ENCODE results near the gene DCUN1D2.
"Not testable (repeated sequence)": the region's sequence is repeated elsewhere in the genome, so short reads cannot be mapped to it uniquely, and the experiment has no call there.

The DCUN1D2 gene

DNA sequence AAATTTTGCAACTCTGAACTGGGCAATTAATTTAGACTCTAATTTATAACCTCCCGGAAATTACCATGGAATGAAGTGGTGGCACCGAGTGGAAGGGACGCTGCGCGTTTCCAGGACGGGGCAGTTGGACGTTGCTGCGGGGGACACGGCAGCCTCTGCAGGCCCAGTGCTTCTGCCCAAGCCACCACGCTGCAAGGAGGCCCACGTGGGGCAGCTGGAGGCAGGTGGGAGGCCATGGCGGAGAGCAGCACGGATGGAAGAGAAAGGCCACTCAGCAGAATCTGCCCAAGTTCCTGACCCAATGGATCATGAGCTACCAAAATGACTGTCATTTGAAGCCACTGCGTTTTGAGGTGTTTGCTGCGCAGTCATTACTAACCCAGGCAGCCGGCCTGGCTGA lies 26.0 kb downstream of the DCUN1D2 start:
- DNase-seq: no peak

DNA sequence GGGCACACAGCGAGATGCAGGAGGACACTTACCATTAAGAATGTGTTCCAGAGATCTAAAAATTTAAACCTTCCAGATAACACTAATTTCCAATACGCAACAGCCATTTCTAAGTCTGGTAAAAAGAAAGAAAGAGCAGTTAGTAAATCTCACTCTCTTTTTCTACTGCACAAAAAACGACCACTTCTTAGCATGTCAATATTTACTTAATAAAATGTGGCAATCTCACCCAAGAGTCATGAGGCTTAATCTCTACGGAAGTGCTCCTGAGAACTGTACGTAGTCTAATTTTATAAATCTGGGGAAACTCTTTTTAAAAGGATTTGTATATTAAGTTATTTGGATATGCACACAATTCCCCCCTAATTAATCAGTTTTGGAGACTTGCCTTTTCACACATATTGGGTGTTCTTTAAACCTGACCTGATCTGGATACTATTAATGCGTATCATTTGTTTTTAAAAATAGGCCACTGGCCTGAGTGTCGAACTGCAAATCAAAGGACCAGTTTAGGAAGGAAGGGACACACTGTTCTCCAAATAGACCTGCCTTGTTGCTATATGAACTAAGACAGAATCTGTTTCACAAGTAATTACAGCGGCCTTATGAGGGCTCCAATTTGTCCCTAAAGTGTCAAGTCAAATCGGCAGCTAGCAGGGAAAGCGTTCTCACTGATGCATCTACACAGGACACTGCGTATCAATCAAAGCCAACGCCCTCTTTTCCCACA lies 29.3 kb downstream of the DCUN1D2 start:
- no peak for DNase-seq

DNA sequence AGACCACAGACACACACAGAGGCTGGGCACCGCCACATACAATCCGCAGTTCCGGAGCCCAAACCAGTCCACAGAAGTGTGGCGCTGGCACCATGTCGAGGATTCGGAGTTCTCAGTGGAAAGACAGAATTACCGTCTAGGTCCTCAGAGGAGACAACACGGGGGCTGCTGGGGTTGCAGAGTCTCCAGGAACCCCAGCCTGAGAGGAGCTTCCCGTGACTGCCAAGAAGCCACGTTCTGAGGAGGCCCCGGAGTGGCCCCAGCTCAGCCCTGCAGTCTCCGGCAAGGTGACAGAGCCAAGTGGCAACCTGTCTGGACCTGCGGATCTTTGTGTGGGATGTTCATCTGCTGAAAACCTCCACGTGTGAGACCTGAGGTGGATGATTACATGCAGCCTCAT lies 29.9 kb downstream of the DCUN1D2 start:
- no peak for DNase-seq

DNA sequence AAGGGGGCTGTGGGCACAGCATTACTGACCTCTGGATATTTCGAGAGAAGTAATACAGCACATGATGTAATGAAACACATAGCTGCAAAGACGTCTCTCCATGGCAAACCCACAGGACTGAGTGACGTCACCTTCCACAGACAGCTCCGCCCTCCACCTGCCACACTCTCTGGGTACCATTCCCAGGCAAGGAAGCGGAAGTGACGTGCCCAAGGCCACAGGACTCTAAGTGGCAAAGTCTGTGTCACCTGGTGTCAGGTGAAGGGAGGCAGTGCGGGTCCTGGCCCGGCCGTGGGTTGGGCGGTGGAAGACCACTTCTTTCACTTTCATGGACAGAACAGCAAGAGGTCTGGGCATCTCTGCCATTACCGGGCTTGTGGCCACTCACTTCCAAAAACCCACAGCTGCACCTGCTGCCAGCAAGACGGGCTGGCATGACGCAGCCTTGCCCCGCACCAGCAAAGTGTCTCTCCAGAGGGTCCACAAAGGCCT lies 30.4 kb downstream of the DCUN1D2 start:
- no peak for DNase-seq

DNA sequence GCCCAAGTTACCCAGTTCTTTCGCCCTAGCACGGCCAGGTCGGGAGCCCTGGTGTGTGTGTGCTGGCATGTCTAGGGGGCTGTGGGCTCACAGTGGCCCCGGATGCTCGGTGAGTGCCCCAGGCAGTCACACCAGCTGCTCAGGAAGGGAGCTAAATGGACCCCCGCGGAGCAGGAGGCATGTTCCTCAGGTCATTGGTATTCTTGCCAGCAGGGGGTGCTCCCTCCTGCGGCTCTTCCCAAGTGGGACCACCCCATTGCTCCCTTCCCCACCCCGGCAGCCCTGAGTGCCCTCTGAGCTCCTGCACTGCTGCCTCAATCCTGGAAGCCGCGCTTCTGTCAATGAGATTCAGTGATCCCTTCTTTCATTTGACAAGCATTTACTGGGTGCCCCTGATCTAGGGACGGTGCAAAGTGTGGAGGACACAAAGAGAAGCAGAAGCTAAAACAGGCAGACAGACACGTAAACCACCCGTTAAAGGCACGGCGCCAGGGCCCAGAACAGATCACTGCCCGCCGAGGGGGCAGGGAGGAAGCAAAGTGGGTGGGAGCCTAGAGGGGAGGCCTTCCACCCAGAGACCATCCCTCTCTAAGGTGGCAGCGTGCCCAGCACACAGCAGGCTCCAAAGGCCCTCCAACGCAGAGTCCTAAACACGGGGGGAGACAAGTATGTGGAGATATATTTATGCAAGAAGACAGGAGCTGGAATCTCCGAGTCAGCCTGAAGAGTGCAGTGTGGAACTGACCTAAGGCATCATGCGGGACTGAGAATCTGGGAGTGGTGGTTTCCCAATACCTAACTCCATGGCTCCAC lies 32.1 kb downstream of the DCUN1D2 start:
- no peak for DNase-seq

DNA sequence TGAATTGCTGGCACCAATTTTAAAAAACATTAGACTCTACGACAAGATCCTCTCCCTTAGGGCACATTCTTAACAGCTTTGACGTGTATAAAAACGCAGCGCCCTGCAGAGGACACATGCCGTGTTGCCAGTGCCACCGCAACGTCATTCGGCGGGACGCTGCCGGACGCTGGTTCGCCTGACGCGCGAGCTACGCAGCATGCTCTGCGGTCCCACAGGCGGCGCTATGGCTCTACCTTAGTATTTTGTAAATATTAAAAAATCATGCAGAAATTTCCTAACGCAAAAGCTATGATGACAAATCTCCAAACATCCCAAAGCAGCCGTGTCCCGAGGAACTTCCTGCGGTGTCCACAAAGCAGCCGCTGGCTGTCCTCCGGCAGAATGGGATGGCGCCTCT lies 33.0 kb downstream of the DCUN1D2 start:
- DNase-seq: no peak

DNA sequence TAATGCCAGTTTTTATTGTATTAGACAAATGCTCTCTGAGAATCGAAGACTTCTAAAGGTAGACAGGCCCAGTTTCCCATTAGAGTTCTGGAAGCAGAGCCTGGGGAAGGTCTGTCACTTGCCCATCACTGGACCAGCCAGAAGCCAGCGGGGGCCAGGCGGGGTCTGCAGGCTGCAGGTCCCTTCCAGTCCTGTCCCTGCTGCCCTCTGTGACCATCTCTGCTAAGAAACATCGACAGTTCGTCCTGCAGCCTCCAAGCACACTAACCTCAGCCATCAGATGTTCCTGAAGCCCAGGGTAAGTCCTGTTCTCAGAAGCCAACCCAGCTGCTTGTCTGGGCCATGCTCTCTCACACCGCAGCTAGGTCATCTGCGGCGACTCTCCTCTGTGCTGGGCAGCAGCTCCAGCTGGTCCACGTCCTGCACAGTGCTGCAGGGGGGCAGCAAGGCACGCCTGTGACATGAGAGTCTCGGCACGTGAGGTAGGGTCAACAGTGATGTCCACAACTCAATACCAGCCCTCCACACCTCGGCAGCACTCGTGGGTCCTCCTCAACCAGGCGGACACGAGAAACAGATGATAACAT lies 34.3 kb downstream of the DCUN1D2 start:
- DNase-seq: no peak

DNA sequence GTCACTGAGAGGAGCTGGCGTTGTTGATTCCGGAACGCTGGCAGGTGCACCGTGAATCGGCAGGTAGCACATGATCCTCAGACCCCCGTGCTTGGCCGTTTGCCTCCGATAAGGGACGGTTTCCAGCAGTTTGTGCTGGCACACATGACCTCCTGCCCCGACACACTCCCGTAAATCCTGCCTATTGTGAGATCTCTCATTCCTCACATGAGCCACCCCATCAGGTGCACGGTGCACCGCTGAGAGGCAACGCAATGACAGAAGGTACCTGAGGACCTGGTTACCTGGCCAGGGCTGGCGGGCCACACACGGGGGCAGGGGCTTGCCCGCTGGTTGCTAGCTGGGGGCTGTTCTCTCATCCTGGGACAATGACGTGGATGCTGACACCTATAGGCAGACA lies 35.1 kb downstream of the DCUN1D2 start:
- no peak for DNase-seq

DNA sequence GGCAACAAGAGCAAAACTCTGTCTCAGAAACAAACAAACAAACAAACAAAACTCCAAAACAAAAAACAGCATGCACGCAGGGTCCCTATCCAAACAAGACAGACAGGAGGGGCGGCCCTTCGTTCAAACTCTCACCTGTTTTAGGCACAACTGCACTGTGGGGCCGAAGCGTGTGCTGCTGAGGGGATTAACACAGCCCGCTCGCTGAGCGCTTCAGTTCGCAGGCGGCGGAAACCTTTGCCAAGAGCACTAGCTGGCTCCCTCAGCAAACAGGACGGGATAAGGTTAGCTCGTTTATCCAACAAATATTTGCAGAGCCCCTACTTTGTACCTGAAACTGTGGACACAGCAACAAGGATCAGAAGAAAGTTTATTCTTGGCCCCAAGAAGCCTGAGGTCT lies 35.6 kb downstream of the DCUN1D2 start:
- no peak for DNase-seq

DNA sequence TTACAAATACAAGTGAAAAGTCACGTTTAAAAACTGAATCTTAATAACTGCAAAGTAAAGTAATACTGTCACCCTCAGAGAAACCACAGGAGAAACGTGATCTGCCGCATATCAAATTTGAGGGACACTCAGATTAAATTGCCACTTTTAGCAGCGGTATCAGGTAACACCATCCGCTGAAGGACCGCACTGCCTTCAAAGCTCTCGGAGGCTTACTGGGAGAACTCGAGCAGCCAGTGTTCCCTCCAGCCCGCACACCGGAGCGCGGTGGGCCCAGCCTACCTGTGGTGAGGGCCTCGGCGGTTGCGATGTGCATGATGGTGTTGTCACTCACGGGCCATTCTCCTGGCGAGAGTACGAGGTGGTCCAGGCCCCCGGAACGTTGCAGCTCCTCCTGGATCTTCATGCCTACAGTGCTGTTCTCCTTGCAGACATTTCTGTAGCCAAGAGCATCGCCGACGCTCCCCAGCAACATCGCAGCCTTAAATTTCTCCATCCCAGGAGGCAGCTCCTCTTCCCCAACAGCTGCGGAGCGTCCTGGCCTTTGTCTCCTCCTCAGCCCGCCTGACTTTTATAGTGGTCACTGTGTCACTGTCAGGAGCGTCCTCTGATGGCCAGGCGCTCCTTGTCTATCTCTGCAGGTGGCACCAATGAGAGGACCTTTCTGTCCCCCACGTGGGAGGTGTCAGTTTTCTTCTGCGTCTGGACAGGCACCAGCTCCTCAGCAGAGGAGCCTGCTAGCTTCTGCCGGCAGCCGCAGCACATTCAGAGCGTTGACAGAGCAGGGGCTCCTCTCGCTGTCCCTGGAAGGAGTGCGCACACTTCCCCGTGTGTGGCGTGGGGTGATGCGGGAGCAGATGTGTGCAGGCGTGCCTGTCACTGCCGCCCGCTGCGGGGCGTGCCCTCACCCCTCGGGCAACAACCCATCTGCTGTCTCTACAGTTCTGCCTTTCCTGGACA lies 37.3 kb downstream of the DCUN1D2 start, which contains the start of gene ADPRHL1:
Gene ADPRHL1, minus strand, starts transcription at position 547 of the 960 bp plus-strand sequence. Its CDS starts 51 bp downstream, at position 496.
- DNase-seq: no peak

DNA sequence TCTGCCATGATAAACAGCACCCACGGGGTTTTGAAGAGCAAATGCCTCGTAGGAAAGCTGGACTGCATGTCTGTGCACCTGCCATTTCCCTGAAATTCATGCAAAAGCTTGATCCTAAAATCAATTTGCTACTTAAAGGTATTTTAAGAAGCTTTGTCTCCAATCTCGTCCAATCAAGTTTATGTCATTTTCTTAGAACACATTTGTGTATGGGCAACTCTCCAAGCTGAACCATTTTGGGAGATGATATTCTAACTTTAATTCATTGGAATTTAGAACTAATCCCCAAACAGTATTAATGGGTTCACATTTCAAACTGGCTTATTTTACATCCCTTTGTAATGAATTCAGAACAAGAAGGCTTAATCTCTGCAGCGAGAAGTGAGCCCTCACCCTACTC lies 38.0 kb downstream of the DCUN1D2 start:
- no peak for DNase-seq

DNA sequence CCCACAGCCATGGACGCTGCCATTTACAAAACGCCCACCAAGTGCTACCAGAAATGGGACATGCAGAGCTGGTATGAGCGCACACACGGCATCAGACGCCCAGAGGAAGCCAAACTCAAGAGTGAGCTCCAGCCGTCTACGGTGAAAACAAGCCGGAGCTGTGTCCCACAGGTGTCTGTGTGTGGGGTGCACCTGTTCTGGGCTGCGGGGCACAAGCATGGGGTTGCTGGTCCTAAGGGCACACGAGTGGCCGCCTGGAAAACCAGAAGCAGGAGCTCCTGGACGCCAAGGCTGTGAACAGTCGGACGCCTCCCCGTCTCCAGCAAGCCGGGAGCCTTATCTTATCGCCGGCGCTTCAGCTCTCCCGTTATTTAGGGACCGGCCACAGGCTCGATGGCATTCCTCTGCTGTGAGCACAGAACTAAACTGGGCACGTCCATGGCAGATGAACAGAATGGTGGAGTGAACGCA lies 38.5 kb downstream of the DCUN1D2 start:
- no peak for DNase-seq

DNA sequence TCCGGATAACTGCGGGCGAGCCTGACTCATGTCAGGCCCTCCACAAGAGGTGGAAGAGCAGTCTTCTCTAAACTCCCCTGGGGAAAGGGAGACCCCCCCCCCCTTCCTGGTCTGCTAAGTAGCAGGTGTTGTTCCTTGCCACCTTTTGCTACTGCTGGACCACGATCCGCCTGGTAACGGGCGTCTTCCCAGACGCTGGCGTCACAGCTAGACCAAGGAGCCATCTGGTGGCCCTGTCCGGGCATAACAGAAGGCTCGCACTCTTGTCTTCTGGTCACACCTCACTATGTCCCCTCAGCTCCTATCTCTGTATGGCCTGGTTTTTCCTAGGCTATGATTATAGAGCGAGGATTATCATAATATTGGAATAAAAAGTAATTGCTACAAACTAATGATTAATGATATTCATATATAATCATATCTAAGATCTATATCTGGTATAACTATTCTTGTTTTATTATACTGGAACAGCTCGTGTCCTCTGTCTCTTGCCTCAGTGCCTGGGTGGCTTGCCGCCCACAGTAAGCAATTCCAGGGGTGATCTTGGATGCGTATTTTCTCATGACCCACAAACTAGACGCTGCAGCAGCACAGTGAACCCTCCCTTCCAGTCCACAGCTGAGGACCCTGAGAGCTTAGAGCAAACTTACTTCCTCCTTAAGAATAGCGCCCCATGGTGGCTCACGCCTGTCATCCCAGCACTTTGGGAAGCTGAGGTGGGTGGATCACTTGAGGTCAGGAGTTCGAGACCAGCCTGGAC lies 39.5 kb downstream of the DCUN1D2 start:
- not testable (repeated sequence) for DNase-seq

DNA sequence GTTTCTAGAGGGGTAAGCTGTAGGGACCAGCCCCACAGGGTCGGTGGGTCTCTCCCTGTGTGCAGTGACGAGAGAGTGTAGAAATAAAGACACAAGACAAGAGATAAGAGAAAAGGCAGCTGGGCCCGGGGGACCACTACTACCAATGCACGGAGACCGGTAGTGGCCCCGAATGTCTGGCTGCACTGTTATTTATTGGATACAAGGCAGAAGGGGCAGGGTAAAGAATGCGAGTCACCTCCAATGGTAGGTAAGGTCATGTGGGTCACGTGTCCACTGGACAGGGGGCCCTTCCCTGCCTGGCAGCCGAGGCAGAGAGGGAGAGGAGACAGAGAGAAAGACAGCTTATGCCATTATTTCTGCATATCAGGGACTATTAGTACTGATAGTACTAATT lies 40.2 kb downstream of the DCUN1D2 start:
- not testable (repeated sequence) for DNase-seq

DNA sequence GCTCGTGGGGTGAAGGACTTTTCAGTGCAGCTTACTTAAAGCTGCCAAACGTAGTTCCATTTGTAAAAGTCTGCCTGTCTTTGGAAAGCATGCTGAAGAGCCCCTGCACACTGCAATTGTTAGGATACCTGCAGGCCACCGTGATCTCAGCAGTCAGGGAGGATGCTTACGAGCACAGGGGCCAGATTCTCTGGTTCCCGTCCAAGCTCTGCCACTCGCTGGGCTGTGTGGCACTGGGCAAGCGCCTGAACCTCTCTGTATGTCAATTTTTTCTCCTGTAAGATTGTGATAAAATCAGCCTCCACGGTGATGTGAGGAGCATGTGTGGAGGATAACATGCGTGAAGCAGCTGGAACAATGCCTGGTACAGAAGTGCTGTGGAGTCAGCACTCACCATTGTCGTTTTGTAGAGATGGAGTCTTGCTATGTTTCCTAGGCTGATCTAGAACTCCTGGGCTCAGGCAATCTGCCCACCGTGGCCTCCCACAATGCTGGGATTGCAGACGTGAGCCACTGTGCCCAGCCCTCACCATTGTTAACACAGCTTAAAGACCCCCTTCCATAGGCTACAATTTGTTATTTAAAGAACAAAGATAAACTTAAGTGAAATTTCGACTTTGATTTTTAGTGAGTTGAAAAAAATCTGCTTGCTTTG lies 40.7 kb downstream of the DCUN1D2 start:
- no peak for DNase-seq

DNA sequence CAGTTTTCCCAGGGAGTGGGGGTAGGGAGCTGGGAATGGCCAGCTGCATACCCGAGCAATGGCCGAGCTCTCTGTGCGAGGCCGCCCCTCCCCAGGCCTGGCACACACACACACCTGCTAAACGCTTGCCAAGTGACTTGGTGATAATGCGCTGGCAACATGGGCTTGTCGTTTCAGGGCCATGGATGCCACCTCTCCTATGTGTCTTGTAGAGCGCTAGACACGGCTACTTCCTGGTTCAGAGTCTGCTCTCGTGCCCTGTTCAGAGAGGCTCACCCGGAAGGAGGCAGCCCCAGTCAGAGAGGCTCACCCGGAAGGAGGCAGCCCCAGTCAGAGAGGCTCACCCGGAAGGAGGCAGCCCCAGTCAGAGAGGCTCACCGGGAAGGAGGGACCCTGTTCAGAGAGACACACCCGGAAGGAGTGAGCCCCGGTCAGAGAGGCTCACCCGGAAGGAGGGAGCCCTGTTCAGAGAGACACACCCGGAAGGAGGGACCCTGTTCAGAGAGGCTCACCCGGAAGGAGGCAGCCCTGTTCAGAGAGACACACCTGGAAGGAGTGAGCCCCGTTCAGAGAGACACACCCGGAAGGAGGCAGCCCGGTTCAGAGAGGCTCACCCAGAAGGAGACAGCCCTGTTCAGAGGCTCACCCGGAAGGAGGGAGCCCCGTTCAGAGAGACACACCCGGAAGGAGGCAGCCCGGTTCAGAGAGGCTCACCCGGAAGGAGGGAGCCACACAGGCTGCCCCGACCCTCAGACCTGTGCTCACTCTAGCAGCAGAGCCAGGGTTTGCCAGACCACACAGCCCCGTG lies 41.4 kb downstream of the DCUN1D2 start:
- DNase-seq: peak; percentile 65 to 70

DNA sequence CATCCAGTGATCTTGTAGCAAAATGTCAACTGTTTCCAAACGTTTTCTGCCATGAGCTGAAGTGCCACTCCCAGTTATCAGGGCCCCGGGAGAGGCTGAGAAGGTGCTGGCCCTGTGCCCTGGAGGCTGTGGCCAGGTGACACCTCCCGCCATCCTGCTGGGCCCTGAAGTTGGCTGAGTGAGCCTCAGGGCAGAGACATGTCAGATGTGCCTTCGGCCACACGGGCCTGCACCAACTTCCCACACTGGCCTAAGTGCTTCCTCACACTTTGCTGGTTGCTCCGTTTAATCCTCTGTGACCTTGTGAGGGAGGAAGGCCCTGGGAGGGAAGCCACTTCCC lies 42.0 kb downstream of the DCUN1D2 start:
- DNase-seq: no peak

DNA sequence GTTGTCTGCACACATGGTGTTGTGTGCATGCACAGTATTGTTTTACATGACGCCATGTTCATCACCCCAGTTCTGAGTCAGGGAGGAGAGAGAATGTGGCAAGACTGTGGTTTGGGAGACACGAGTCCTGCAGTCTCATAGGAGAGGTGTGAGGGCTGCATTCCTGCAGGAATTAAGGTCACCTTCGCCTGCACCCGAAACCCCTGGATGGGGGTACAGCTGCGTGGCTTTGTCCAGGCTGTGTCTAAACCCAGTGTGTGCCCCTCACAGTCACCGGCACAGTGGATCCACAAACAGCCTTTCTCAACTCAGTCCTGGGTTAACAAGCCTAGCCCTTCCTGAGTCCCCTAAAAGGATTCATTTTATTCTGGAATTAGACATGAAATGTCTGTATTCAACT lies 42.9 kb downstream of the DCUN1D2 start:
- no peak for DNase-seq

DNA sequence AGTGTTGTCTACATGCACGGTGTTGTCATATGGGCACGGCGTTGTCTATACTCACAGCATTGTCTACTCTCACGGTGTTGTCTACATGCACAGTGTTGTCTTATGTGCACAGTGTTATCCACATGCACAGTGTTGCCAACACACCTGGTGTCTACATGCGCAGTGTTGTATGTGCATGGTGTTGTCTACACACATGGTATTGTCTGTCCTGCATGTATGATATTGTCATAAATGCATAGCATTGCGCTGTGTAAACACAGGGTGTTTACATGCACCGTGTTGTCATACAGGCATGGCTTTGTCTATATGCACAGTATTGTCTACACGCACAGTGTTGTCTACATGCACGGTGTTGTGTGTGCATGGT lies 44.0 kb downstream of the DCUN1D2 start:
- DNase-seq: no peak

DNA sequence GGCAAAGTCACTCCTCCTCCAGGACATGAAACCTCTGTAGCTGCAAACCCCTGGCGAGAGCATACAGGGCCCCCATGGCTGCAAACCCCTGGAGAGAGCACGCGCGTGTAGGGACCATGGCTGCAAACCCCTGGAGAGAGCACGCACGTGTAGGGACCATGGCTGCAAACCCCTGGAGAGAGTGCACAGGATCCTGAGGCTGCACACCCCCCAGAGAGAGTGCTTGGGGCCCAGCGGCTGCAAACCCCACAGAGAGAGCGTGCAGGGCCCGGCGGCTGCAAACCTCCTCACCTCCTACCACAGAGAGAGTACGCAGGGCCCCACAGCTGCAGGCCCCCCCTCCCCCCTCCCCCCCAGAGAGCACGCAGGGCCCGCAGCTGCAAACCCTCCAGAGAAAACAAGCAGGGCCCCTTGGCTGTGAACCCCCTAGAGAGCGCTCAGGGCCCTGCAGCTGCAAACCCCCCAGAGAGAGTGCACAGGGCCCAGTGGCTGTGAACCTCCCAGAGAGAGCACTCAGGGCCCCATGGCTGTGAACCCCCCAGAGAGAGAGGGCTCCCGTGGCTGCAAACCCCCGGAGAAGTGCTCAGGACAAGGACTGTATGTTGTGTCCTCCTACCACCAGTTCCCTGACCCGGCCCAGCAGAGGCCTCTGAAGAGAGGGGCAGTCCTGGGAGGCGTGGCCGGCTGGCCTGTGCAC lies 44.6 kb downstream of the DCUN1D2 start:
- DNase-seq: no peak

All from activated CD4-positive, alpha-beta T cell treated with anti-CD3 and anti-CD28 coated beads, Interleukin-2, amount 50 U/mL, for 48 hours (primary cell).